GM21423 (cell line): Measurements from ENCODE around the gene OPCML.

Experiments
- ATAC-seq: cut with Tn5 transposase; IDR thresholded peaks from one replicate; pipeline ENCODE4 v1.9.1; 2021; ENCODE audit warnings: mild to moderate bottlenecking, moderate library complexity; ENCODE audit not compliant: unreplicated experiment

Gene OPCML

GRCh38 chr11:133541021-133541719, 8.9 kb upstream of the OPCML start:
- no peak for ATAC-seq

- ATAC-seq: no peak
Measured at GRCh38 chr11:133536198-133536597, 3.9 kb upstream of the OPCML start.

- no peak for ATAC-seq
Measured at GRCh38 chr11:133533205-133533604, 904 bp upstream of the OPCML start.

- ATAC-seq: no peak
Measured at GRCh38 chr11:133531458-133531857, 843 bp downstream of the OPCML start.

GRCh38 chr11:133530501-133530835, 1.8 kb downstream of the OPCML start:
- ATAC-seq: no peak

- ATAC-seq: no peak
Measured at GRCh38 chr11:133529807-133530500, 2.3 kb downstream of the OPCML start.

- no peak for ATAC-seq
Measured at GRCh38 chr11:133526790-133527189, 5.5 kb downstream of the OPCML start.

- no peak for ATAC-seq
Measured at GRCh38 chr11:133525976-133526375, 6.3 kb downstream of the OPCML start.

- ATAC-seq: no peak
Measured at GRCh38 chr11:133524488-133524887, 7.8 kb downstream of the OPCML start.

- no peak for ATAC-seq
Measured at GRCh38 chr11:133522344-133522743, 10.0 kb downstream of the OPCML start.

GRCh38 chr11:133521502-133521901, 10.8 kb downstream of the OPCML start:
- ATAC-seq: no peak

- no peak for ATAC-seq
Measured at GRCh38 chr11:133520707-133521106, 11.6 kb downstream of the OPCML start.

GRCh38 chr11:133519560-133519959, 12.7 kb downstream of the OPCML start:
- no peak for ATAC-seq

GRCh38 chr11:133518702-133519264, 13.5 kb downstream of the OPCML start:
- no peak for ATAC-seq

- ATAC-seq: no peak
Measured at GRCh38 chr11:133516845-133517244, 15.5 kb downstream of the OPCML start.

- ATAC-seq: no peak
Measured at GRCh38 chr11:133515107-133515506, 17.2 kb downstream of the OPCML start.

- ATAC-seq: no peak
Measured at GRCh38 chr11:133509924-133510697, 22.2 kb downstream of the OPCML start.

GRCh38 chr11:133508468-133508867, 23.8 kb downstream of the OPCML start:
- no peak for ATAC-seq

GRCh38 chr11:133507185-133507584, 25.1 kb downstream of the OPCML start:
- no peak for ATAC-seq

- ATAC-seq: no peak
Measured at GRCh38 chr11:133506551-133507094, 25.7 kb downstream of the OPCML start.

GRCh38 chr11:133506023-133506422, 26.3 kb downstream of the OPCML start:
- ATAC-seq: no peak
